Naive thymus-derived CD8-positive, alpha-beta T cell (primary cell): ENCODE results near the gene MUC2. TPM values are rescaled to one million over a fixed set of nuclear protein-coding genes. Genes with fewer than 3 reads are reported as not detected.
A peak's percentile ranks its signal among the peaks of the same experiment; 100 is the strongest.

ENCODE experiments used
- ATAC-seq, 2 donors: fragments of 150-1000 bp; cut with Tn5 transposase in 1 of 2; sonication (Bioruptor Pico), chemical (Tn5 transposase) in 1 of 2; 1 replicate in 1 of 2; 2 replicates in 1 of 2; pipeline ENCODE4 v1.10.0; 2021; ENCODE audit warnings: mild to moderate bottlenecking in 2 of 2, moderate library complexity in 2 of 2
- POLR2A ChIA-PET: fragments of 350-600 bp; sonication (Branson Sonifier 250); formaldehyde crosslinking; loops from one replicate; lab custom pipeline; 2021; ENCODE audit warnings: antibody characterized with exemption; lab: Charles Lee
- DNase-seq, 10 donors: peaks; one replicate each; pipeline versions ENCODE4 v3.0.0 to v3.0.0-alpha.2; 2020 to 2022
- H3K27ac Mint-ChIP-seq, 10 donors: one replicate each; pipeline ENCODE4 v1.8.0; 2020 to 2022; ENCODE audit warnings: mild to moderate bottlenecking in 10 of 10, mixed read lengths in 10 of 10, moderate library complexity in 4 of 10, inconsistent platforms in 1 of 10
- H3K27me3 Mint-ChIP-seq, 5 donors: one replicate each; pipeline ENCODE4 v1.8.0; 2021 to 2022; ENCODE audit warnings: mixed read lengths in 5 of 5
- H3K36me3 Mint-ChIP-seq, 3 donors: one replicate each; pipeline ENCODE4 v1.8.0; 2020 to 2022; ENCODE audit warnings: mixed read lengths in 3 of 3, mild to moderate bottlenecking in 2 of 3, inconsistent platforms in 1 of 3
- H3K4me1 Mint-ChIP-seq, 4 donors: one replicate each; pipeline ENCODE4 v1.8.0; 2021 to 2022; ENCODE audit warnings: mixed read lengths in 4 of 4
- H3K4me3 Mint-ChIP-seq, 10 donors: one replicate each; pipeline ENCODE4 v1.8.0; 2020 to 2022; ENCODE audit warnings: mild to moderate bottlenecking in 10 of 10, mixed read lengths in 10 of 10, moderate library complexity in 6 of 10, inconsistent platforms in 1 of 10
- H3K9me3 Mint-ChIP-seq, 9 donors: one replicate each; pipeline ENCODE4 v1.8.0; 2020 to 2022; ENCODE audit warnings: mixed read lengths in 9 of 9, mild to moderate bottlenecking in 3 of 9, inconsistent platforms in 1 of 9, moderate library complexity in 1 of 9
- polyA plus RNA-seq, 3 donors: library from polyadenylated mRNA; unstranded; fragments of 300-500 nt; fragmentation: Illumina TruSeq; gene quantifications; one replicate each; pipeline ENCODE4 v1.2.3, GENCODE V29; 2021
- total RNA-seq, 8 experiments: library from RNA in 2 of 8; stranded (reverse) in 2 of 8; gene quantifications; one replicate each; pipeline ENCODE4 v1.2.3 and lab custom pipeline; 2021 to 2026

The MUC2 gene
- total and polyA plus RNA-seq, 5 experiments from 2014 or later, result not detected

GRCh38 chr11:1083621-1084551 lies 9.2 kb downstream of the MUC2 start:
- Mint-ChIP-seq H3K9me3 (no peaks in the 10 kb centered on the region), H3K4me1 (no peaks in the 10 kb centered on the region), H3K4me3 (no peak overlapping the region), H3K27ac (no peak overlapping the region), H3K36me3 (no peaks in the 10 kb centered on the region), H3K27me3 (peaks cover 0 to 4% (median 0%) of the 10 kb centered on the region in 5 donors)
- DNase-seq, result peak in 2 of 10 donors; percentile 16 to 55
- POLR2A ChIA-PET, result no interaction called here
- ATAC-seq, result no peak

- Mint-ChIP-seq H3K27me3 (peaks cover 0 to 4% (median 0%) of the 10 kb centered on the region in 5 donors), H3K9me3 (no peaks in the 10 kb centered on the region), H3K4me1 (no peaks in the 10 kb centered on the region), H3K36me3 (no peaks in the 10 kb centered on the region), H3K4me3 (no peak overlapping the region), H3K27ac (no peak overlapping the region)
- DNase-seq (peak in 2 of 10 donors; percentile 11 to 55), ATAC-seq (no peak)
- POLR2A ChIA-PET, result no interaction called here
Observed at GRCh38 chr11:1084561-1085439, 10.1 kb downstream of the MUC2 start.

- ATAC-seq, result no peak
- Mint-ChIP-seq H3K27me3 (peaks cover 0 to 4% (median 0%) of the 10 kb centered on the region in 5 donors), H3K9me3 (no peaks in the 10 kb centered on the region), H3K4me3 (no peak overlapping the region), H3K36me3 (no peaks in the 10 kb centered on the region), H3K27ac (no peak overlapping the region), H3K4me1 (no peaks in the 10 kb centered on the region)
- DNase-seq, result peak in 2 of 10 donors; percentile 11 to 44
- POLR2A ChIA-PET, result no interaction called here
Observed at GRCh38 chr11:1085440-1086170, 10.9 kb downstream of the MUC2 start.

- peak in 2 of 10 donors; percentile 17 to 48 for DNase-seq
- no peak for ATAC-seq
- Mint-ChIP-seq H3K27me3 (peaks cover 0 to 4% (median 0%) of the 10 kb centered on the region in 5 donors), H3K4me3 (no peak overlapping the region), H3K36me3 (no peaks in the 10 kb centered on the region), H3K9me3 (no peaks in the 10 kb centered on the region), H3K27ac (no peak overlapping the region), H3K4me1 (no peaks in the 10 kb centered on the region)
- POLR2A ChIA-PET, result no interaction called here
Observed at GRCh38 chr11:1086171-1087102, 11.8 kb downstream of the MUC2 start.

GRCh38 chr11:1087279-1087960 lies 12.7 kb downstream of the MUC2 start:
- H3K4me3 Mint-ChIP-seq, result no peak overlapping the region
- no peaks in the 10 kb centered on the region for H3K9me3 Mint-ChIP-seq
- ATAC-seq (no peak), DNase-seq (peak in 1 of 10 donors; percentile 42)
- POLR2A ChIA-PET, result no interaction called here
- H3K4me1 Mint-ChIP-seq, result no peaks in the 10 kb centered on the region
- H3K27me3 Mint-ChIP-seq, result peaks cover 0 to 4% (median 0%) of the 10 kb centered on the region in 5 donors
- no peak overlapping the region for H3K27ac Mint-ChIP-seq
- H3K36me3 Mint-ChIP-seq, result no peaks in the 10 kb centered on the region

- peak in 1 of 10 donors; percentile 13 for DNase-seq
- no peaks in the 10 kb centered on the region for H3K4me1 Mint-ChIP-seq
Observed at GRCh38 chr11:1087961-1088926, 13.6 kb downstream of the MUC2 start.

GRCh38 chr11:1088927-1089737 lies 14.5 kb downstream of the MUC2 start:
- no peak for ATAC-seq
- POLR2A ChIA-PET, result no interaction called here
- Mint-ChIP-seq H3K36me3 (no peaks in the 10 kb centered on the region), H3K27ac (no peak overlapping the region), H3K4me1 (no peaks in the 10 kb centered on the region), H3K4me3 (no peak overlapping the region), H3K9me3 (peaks cover 0 to 2% (median 0%) of the 10 kb centered on the region in 9 donors), H3K27me3 (peaks cover 0 to 4% (median 0%) of the 10 kb centered on the region in 5 donors)
- DNase-seq, result peak in 1 of 10 donors; percentile 28

More at GRCh38 chr11:1087961-1088926, 13.6 kb downstream of the MUC2 start:
- Mint-ChIP-seq H3K9me3 (peaks cover 0 to 2% (median 0%) of the 10 kb centered on the region in 9 donors), H3K27ac (no peak overlapping the region), H3K36me3 (no peaks in the 10 kb centered on the region), H3K27me3 (peaks cover 0 to 4% (median 0%) of the 10 kb centered on the region in 5 donors), H3K4me3 (no peak overlapping the region)
- POLR2A ChIA-PET, result no interaction called here
- no peak for ATAC-seq

GRCh38 chr11:1089738-1090599 lies 15.3 kb downstream of the MUC2 start:
- H3K4me1 Mint-ChIP-seq, result no peaks in the 10 kb centered on the region
- peak in 1 of 10 donors; percentile 4 for DNase-seq
- H3K27me3 Mint-ChIP-seq, result peaks cover 0 to 4% (median 0%) of the 10 kb centered on the region in 5 donors
- H3K27ac Mint-ChIP-seq, result no peak overlapping the region
- peaks cover 0 to 2% (median 0%) of the 10 kb centered on the region in 9 donors for H3K9me3 Mint-ChIP-seq
- no peak for ATAC-seq
- POLR2A ChIA-PET, result no interaction called here
- H3K36me3 Mint-ChIP-seq, result no peaks in the 10 kb centered on the region
- H3K4me3 Mint-ChIP-seq, result no peak overlapping the region
